ENCODE results near the gene CTSK. TPM values are rescaled to one million over a fixed set of nuclear protein-coding genes. Genes with fewer than 3 reads are reported as not detected.

The CTSK gene
- 73.8 and 100 TPM in 2 replicates for total RNA-seq

DNA sequence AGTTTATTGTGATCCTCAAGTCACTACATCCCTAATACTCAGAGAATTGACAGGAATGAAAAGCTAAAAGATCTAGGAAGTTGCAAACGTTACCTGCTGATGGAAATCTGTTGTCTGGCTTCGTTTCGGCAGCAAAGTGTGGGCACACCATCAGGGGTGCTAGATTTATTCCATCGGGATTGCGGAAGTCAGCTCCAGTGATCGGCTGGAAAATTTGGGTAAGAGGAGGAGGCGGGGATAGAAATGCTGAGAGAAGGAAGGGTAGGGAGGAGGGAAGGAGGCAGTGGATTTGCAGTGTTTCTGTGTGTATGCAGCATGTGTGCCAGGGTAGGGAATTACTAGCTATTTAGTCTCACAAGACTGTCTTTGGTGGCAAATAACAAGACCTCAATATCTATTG is at the start of gene CTSK:
Gene CTSK, minus strand, starts transcription at position 140 of the 400 bp plus-strand sequence. CDS start 1,455 bp downstream, outside the sequence.

GRCh38 chr1:150765296-150765976 is 42.6 kb downstream of the CTSK start, which contains the start of gene CTSS:
TSS of gene CTSS (minus strand) at chr1:150765778. CDS start at chr1:150764763, 1,015 bp downstream.

Small RNA genes lying within 50 kb of the gene (small RNA-seq; reads per million reads assigned to genes)
- not detected for gene RNU6-1309P

Other genes starting within 250 kb of the CTSK start
- 183 and 398 TPM in 2 replicates for gene MCL1, start 228.7 kb downstream of the CTSK start, total RNA-seq
- 69.8 and 71.3 TPM in 2 replicates for gene ENSA, start 178.6 kb downstream of the CTSK start, total RNA-seq
- 22.1 and 29.9 TPM in 2 replicates for gene GOLPH3L, start 111.1 kb downstream of the CTSK start, total RNA-seq
- gene HORMAD1, start 87.4 kb downstream of the CTSK start, total RNA-seq = 0.13 and 0.65 TPM in 2 replicates
- 12.0 and 18.5 TPM in 2 replicates for gene CTSS, start 42.5 kb downstream of the CTSK start, total RNA-seq
- 59.9 and 68.3 TPM in 2 replicates for gene ARNT, start 68.3 kb upstream of the CTSK start, total RNA-seq
- gene CTXND2, start 78.9 kb upstream of the CTSK start, total RNA-seq = not detected in 2 replicates
- gene SETDB1, start 118.1 kb upstream of the CTSK start, total RNA-seq = 41.2 and 44.1 TPM in 2 replicates
- 170 and 179 TPM in 2 replicates for gene CERS2, start 166.6 kb upstream of the CTSK start, total RNA-seq
- gene ANXA9, start 174.0 kb upstream of the CTSK start, total RNA-seq = 0.22 and 0.39 TPM in 2 replicates
- gene MINDY1, start 198.6 kb upstream of the CTSK start, total RNA-seq = 14.0 and 18.5 TPM in 2 replicates
- gene PRUNE1, start 200.2 kb upstream of the CTSK start, total RNA-seq = 12.3 and 12.6 TPM in 2 replicates
- 0.32 and 0.52 TPM in 2 replicates for gene BNIPL, start 228.3 kb upstream of the CTSK start, total RNA-seq
- 3.0 and 3.7 TPM in 2 replicates for gene C1orf56, start 239.5 kb upstream of the CTSK start, total RNA-seq